ENCODE measurements around the gene ALK. TPM values are rescaled to one million over a fixed set of nuclear protein-coding genes. Genes with fewer than 3 reads are reported as not detected.

The ALK gene
- total and polyA plus RNA-seq, 10 of the 15 experiments (the other 5 are each of a cell fraction or from before 2014, with no cell fraction given) = 0.11 TPM; not detected in 9

DNA sequence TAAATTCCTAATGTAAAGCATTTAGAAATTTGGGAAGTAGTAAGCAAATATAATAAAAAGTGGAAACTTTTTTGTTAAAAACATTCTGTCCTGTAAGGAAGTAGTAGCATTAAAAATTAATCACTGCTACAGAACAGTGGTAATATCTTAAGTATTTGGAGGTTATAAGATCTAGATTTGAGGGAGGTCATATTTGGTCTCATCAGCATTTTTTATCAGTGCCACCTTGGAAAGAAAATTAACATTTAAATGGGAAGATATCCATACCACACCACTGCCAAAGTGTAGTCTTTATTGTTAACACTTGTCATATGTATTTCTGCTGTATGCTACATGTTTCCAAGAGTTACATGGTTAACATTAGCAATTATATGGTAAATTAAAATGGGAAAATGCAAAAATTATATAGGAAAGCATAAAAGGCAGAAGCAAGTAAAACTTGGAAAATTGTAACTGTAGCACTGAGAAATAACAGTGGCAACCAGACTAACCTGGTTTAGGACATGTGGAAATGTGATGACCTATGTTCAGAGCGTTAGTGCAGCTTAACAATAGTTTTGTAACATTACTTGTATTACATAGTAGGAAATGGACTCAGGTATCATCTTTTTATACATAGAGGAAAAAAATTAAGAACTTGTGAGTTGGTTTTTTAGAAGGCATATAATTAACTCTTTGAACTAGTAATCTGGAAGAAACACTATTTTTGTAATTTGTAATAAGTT is 759.0 kb downstream of the ALK start:
- Histone ChIP-seq H3K9me3 (replicated peaks; ENCODE audit: control insufficient read depth, insufficient read depth, low read length) (no peaks in the 10 kb centered on the region), H3K4me1 (ENCODE audit: control insufficient read depth, insufficient read depth, low read length) (no peaks in the 10 kb centered on the region), H4K20me1 (ENCODE audit: control insufficient read depth, insufficient read depth) (no peaks in the 10 kb centered on the region), H3K9ac (ENCODE audit: control insufficient read depth, insufficient read depth, low read length) (no peak overlapping the region), H3K27ac (ENCODE audit: control insufficient read depth, insufficient read depth) (no peak overlapping the region), H3K36me3 (ENCODE audit: control insufficient read depth in 2 of 2, insufficient read depth in 2 of 2, low read length in 1 of 2) (peaks cover 0 to 17% of the 10 kb centered on the region in 2 experiments; a peak in 3 of 4 replicates), H3K27me3 (replicated peaks in 1 of 2; ENCODE audit: control insufficient read depth in 2 of 2, insufficient read depth in 2 of 2, low read length in 1 of 2) (no peaks in the 10 kb centered on the region), H3K4me3 (no peak overlapping the region), H3K4me2 (ENCODE audit: control insufficient read depth, insufficient read depth) (no peak overlapping the region), H2AFZ (ENCODE audit: control insufficient read depth, low read depth, low read length) (no peak overlapping the region), H3K79me2 (ENCODE audit: control insufficient read depth, insufficient read depth, low read length) (no peaks in the 10 kb centered on the region)
- no TSS peak for BruUV-seq (replicated peaks)
- intact Hi-C loops (cut with micrococcal nuclease; ENCODE audit: unreplicated experiment) = no loop called here
- FAIRE-seq (no peak), ATAC-seq (no peak), DNase-seq (ENCODE audit: low read depth, low spot score) (no peak)
- POLR2A ChIA-PET = no interaction called here
- WGBS (ENCODE audit: insufficient coverage, insufficient replicate concordance, low lambda C conversion rate, missing lambda C conversion rate) = 100% methylated on average over 1 of the region's 1 CpG
- CTCF ChIA-PET = no interaction called here
- SMC1A ChIA-PET (ENCODE audit: uncharacterized antibody, unreplicated experiment) = interaction anchor here (1.7 kb wide), 1 partner anchor 54 kb away, joined by 4 read pairs; no protein-coding TSS in a partner anchor
- RAD21 ChIA-PET (ENCODE audit: unreplicated experiment) = no interaction called here
- in situ Hi-C loops (cut with MboI) = no loop called here
- TF ChIP-seq KDM1A (IDR thresholded peaks at IDR 0.05; ENCODE audit: borderline replicate concordance) (no peak), NFYA (IDR thresholded peaks at IDR 0.05; ENCODE audit: borderline replicate concordance, low read depth, low read length) (no peak), CUX1 (IDR thresholded peaks at IDR 0.05; ENCODE audit: insufficient replicate concordance, low read depth, low read length) (no peak), MTA3 (IDR thresholded peaks at IDR 0.05; ENCODE audit: borderline replicate concordance, low read length) (no peak), STAT1 (conservative IDR thresholded peaks at IDR 0.05) (no peak)

Data from GM12878 (cell line).